Dermis microvascular lymphatic vessel endothelial cell (primary cell): ENCODE measurements around the gene CTSA. TPM values are rescaled to one million over a fixed set of nuclear protein-coding genes. Genes with fewer than 3 reads are reported as not detected.
A peak's percentile ranks its signal among the peaks of the same experiment; 100 is the strongest.
"Not testable (repeated sequence)": the region's sequence is repeated elsewhere in the genome, so short reads cannot be mapped to it uniquely, and the experiment has no call there.

Experiments
- DNase-seq, 2 donors: peaks; one replicate each; pipeline versions ENCODE4 v3.0.0 to v3.0.0-alpha.2; 2010; ENCODE audit warnings: low read depth in 2 of 2
- total RNA-seq: library from RNA; depleted of rRNA; stranded (reverse); fragments of >200 nt; gene quantifications from 2 replicates; pipeline ENCODE4 v1.2.1, GENCODE V29; 2014

The CTSA gene
- total RNA-seq, 1 donor from 2014 or later, result 29.4 TPM

DNA sequence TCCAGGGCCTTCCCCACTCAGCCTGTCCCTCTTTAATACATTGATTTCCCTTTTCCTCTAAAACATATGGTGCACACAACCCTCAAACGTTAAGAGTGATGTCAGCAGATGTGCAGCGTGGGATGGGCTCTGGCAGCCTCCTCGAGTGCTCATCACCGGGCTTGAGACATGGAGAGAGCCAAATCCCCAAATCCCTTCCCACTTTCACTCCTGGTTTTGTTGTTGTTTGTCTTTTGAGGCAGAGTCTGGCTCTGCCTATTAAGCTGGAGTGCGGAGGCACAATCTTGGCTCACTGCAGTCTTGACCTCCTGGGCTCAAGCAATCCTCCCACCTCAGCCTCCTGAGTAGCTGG is 26.6 kb downstream of the CTSA start:
- no peak for DNase-seq

DNA sequence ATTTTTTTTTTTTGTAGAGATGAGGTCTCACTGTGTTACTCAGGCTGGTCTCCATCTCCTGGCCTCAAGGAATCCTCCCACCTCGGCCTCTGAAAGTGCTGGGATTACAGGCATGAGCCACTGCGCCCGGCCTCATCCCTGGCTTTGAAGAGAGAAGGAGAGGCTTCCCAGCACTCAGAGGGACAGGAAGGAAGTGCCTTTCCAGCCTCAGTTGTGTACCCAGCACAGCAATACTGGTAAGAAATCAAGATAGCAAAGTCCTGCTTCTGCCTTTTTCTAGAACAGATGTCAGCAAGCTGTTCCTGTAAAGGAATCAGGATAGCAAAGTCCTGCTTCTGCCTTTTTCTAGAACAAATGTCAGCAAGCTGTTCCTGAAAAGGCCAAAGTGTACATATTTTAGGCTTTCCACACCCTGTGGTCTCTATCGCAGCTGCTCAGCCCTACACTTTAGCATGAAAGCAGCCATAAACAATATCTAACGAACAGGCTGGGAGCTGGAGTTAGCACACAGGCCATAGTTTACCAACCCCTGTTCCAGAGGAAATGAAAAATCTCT is 27.1 kb downstream of the CTSA start:
- no peak for DNase-seq

DNA sequence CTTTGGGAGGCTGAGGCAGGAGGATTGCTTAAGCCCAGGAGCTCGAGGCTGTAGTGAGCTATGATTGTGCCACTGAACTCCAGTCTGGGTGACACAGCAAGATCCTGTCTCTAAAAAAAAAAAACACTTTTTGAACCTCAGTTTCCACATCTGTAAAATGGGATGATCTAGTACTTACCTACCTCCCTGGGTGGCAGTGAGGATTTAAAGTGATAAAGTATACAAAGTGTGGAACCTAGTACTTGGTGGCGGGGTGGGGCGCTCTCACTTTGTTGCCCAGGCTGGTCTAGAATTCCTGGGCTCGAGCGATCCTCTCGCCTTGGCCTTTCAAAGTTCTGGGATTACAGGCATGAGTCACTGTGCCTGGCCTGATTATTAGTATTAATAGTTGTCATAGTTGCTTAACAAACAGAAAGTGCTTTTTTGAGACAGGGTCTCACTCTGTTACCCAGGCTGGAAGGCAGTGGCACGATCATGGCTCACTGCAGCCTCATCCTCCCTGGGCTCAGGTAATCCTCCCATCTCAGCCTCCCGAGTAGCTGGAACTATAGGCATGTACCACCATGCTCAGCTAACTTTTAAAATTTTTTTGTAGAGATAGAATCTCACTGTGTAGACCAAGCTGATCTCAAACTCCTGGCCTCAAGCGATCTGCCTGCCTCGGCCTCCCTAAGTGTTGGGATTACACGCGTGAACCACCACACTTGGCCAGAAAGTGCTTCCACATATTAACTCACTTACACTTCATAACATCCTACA is 27.8 kb downstream of the CTSA start:
- no peak for DNase-seq

DNA sequence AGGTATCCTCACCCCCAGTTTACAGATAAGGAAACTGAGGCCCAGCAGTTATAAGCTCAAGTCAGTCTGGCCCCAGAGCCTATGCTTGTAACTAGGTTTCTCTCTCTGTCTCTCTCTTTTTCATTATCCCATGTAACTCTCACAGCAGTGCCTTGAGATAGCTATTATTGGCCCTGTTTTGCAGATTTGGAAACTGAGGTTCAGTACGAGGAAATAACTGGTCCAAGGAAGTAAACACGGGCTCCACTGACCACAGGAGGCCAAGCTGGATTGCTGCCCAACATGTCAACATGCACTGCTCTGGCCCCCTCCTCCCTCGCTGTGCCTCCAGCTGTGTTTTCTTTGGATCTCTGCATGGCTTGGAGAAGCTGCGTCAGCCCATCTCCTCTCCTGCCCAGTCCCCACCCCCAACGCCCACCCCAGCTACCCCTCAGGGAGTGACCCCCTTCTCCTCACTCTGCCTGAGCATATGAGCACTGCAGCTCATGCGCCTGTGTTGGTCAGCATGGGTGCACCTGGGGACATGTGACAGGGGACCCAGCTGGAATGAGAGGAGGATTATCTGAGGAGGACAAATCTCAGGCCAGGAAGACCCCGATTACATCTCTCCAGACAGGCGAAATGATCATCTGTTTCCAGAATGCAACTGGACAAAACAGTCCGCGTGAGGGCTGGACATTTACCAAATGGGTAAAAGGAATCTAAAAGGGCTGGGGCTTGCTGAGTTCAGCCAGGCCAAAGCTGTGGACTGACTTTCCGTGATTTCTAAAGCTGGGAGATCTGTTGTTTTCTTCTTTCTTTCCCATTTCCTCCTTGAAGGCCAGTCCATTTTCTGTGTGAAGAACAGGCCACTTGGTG is 28.6 kb downstream of the CTSA start:
- peak; percentile 47 to 90 for DNase-seq

DNA sequence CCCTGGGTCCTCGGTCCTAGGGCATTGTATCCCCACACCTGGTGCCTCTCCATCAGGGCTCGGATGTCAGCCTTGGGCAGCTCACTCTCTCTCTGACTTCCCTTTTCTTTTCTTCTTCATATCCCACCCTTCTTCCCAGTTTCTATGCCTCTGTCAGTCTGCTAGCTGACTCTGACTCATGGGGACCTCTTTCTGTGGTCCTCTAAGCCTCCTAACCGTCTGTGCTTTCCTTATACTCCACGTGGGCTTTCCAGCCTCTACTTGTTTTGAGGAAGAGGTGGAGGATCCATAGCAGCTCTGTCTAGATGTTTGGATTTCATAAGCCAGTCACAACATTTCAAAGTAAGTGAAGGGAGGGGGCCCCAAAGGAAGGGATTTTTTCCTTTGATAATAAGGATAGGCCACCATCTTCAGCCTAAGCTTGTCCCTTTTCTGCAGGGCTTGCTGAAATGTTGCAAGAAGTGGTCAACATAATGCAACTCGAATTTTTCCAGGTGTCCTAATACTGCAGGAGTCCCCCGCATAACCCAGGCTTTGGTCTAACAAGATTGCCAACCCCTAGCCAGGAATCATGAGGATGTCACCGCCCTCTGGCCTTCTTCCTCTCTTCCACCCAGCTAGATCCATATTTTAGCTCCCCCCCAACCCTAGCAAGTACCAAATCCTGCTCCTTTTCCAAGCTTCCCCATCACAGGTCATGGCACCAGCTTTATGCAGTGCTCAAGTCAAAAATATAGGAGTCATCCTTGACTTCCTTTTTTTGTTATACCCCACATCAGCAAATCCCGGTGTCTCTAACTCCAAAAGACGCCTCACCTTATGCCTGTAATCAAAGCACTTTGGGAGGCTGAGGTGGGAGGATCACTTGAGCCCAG is 29.6 kb downstream of the CTSA start:
- DNase-seq, result peak in 1 of 2 donors; percentile 24

DNA sequence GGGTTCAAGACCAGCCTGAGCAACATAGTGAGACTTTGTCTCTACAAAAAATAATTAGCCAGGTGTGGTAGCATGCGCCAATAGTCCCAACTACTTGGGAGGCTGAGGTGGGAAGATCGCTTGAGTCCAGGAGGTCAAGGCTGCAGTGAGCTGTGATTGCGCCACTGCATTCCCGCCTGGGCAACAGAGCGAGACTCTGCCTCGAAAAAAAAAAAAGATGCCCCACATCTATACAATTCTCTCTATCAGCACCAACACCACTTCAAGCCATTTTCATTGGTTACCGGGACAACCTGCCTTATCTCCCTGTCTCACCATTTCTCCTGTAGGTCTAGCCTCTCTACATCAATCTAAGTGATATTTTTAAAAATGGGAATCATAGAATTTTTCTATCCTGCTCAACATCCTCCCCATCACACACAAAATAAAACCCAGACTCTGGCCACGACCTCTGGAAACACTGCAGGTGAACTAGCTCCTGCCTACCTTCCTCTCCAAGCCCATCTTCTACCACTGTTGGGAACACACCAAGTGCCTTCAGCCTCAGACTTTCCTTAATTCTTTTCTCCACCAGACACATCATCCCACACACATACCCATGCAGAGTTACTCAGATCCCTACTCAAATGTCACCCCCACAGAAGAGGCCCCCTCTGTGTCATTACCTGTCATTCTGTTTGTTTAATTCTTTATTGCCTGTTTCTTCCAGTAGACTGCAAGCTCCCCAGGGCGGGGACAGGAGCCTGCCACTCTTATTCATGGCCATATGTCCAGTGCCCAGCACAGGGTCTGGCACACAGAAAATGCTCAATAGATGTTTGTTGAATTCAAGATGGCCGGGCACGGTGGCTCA is 30.4 kb downstream of the CTSA start:
- DNase-seq, result no peak

DNA sequence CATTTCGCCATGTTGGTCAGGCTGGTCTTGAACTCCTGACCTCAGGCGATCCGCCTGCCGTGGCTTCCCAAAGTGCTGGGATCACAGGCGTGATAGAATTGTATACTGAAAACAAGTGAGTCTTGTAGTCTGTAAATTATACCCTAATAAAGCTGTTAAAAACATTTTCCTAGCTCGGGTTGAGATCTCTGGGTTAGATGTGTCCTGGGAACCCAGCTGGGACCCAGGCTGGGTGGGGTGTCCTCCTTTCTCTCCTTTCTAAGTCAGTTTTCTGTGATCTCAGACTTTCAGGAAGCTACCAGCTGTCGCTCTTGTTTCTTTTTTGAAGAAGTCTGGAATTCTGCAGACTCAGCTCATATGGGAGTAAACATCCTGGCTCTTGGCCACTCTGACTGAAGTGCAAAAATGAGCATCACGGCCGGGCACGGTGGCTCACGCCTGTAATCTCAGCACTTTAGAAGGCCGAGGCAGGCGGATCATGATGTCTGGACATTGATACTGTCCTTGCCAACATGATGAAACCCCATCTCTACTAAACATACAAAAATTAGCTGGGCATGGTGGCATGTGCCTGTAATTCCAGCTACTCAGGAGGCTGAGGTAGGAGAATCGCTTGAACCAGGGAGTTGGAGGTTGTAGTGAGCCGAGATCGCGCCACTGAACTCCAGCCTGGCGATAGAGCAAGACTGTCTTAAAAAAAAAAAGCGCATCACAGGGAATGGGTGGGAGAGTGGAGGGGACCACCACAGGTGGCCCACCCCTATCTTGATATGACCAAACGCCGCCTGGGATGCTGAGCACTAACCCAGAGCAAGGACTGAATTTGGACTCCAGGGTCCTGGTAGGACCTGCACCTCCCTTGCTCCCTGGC is 33.5 kb downstream of the CTSA start:
- DNase-seq, result peak; percentile 3 to 66

DNA sequence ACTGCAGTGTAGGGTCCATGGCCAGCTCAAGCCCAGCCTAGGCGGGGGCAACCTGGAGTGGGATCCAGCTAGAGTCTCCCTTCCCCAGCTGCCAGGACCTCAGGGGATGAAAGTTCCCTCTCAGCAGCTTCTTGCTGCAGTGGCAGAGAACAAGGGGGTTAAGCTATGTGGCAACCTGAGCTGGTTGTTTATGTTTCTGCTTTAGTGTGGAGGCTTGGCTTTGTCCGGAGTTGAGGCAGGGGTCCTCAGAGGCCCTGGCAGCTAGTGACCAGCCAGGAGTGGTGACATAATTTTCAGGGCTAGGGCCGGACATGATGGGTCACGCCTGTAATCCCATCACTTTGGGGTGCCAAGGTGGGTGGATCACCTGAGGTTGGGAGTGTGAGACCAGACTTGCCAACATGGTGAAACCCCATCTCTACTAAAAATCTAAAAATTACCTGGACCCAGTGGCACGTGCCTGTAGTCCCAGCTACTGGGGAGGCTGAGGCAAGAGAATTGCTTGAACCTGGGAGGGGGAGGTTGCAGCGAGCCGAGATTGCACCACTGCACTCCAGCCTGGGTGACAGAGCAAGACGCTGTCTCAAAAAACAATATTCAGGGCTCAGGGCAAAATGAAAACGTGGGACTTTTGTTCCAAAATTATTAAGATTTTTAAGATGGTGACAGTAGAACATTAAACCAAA is 34.8 kb downstream of the CTSA start:
- DNase-seq, result no peak

DNA sequence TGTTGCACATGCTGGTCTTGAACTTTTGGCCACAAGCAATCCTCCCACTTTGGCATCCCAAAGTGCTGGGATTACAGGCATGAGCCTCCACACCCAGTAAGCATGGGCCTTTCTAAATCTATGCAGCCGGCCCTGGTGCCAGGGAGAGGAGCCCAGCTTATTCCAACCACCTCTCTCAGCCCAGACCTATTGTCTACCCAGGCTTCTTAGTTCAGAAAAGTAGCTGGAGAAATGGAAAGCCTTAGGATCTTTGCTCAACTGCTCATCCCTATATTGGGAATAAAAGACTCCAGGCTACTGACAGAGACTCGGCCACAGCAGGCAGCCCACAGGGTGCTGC is 35.6 kb downstream of the CTSA start:
- DNase-seq, result no peak

DNA sequence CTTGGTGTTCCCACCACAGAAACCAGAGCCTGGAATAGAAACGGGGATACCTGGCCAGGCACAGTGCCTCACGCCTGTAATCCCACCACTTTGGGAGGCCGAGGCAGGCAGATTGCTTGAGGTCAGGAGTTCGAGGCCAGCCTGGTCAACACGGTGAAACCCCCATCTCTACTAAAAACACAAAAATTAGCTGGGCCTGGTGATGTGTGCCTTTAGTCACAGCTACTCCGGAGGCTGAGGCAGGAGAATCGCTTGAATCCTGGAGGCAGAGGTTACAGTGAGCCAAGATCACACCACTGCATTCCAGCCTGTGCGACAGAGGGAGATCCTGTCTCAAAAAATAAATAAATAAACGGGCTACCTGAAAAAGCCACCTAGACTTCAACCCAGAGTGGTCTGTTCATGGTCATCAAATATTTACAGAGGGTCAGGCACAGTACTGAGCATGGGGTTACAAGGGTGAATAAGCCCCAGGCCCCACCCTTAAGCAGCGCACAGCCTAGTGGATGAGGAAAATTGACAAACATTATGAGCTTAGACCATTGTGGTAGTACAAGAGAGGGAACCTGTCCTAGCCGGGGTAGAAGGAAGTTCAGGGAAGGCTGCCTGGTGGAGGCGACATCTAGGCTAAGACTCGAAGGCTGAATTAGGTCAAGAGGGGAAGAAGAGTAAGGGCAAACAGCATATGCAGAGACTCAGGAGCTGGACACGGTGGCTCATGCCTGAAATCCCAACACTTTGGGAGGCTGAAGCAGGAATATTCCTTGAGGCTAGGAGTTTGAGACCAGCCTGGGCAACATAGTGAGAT is 36.1 kb downstream of the CTSA start:
- no peak for DNase-seq

DNA sequence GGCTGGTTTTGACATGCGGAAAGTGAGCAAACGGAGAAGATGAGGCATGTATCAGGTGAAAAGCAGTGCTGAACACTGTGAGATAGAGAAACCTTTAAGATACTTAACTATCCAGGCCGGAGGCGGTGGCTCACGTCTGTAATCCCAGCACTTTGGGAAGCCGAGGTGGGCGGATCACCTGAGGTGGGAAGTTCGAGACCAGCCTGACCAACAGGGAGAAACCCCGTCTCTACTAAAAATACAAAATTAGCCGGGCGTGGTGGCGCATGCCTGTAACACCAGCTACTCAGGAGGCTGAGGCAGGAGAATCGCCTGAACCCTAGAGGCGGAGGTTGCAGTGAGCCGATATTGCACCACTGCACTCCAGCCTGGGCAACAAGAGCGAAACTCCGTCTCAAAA is 40.5 kb downstream of the CTSA start:
- DNase-seq, result not testable (repeated sequence)

DNA sequence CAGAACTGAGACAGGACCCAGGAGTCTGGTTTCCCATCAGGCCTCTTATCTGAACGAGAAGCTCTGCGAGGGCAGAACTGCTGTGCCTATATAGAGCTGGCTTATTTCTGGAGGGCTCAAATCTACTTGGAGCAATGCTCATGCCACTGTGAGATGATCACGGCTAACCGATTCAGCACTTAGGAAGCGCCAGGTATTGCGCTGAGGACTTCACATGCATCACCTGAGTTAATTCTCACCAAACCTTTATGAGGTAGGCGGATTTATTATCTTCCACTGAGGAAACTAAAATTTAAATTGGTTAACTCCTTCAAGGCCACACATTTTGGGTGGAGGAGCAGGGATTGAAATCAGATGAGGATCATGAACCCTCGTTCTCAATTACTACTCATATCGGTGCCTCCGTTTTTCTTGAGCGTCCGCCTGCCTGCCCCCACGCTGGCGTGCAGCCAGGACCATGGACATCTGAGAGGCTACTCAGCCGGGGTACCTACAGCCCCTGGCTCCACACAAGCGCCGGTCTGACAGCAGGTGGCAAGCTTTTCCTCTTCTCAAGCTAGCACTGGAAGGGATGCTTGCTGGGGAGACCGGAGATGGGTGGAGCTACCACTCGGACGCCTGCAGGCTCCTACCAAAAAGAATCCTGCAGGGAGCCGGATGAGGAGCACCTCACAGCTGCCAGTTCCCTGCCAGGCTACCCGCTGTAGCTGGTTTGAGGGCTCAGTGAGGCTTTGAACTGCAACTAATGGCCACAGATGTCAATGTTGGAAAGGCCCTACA is 42.3 kb downstream of the CTSA start:
- peak; percentile 17 to 71 for DNase-seq

DNA sequence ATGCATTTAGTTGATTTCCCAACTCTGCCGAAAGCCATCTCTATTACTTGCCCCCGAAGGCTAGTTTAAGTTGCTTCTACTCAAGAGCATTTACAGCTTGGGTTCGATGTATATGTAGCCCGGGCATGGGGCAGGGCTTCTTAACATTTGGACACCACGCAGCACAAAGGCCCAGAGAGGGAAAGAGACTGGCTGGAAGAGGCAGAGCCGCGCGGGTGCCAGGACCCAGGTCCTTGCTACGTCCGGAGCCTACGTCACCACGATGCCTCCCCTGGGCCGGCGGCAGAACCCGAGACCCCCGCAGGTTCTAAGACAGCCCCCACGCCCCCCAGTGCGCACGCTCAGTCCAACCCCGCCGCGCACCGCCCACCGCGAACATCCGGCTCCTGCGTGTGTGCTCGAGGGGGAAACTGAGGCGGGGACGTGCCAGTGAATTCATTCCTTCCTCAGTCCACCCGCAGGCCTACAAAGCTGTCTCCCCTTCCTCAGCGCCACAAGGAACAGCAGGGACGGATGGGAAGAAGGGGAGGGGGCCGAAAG is 43.0 kb downstream of the CTSA start:
- DNase-seq, result peak; percentile 7 to 59

DNA sequence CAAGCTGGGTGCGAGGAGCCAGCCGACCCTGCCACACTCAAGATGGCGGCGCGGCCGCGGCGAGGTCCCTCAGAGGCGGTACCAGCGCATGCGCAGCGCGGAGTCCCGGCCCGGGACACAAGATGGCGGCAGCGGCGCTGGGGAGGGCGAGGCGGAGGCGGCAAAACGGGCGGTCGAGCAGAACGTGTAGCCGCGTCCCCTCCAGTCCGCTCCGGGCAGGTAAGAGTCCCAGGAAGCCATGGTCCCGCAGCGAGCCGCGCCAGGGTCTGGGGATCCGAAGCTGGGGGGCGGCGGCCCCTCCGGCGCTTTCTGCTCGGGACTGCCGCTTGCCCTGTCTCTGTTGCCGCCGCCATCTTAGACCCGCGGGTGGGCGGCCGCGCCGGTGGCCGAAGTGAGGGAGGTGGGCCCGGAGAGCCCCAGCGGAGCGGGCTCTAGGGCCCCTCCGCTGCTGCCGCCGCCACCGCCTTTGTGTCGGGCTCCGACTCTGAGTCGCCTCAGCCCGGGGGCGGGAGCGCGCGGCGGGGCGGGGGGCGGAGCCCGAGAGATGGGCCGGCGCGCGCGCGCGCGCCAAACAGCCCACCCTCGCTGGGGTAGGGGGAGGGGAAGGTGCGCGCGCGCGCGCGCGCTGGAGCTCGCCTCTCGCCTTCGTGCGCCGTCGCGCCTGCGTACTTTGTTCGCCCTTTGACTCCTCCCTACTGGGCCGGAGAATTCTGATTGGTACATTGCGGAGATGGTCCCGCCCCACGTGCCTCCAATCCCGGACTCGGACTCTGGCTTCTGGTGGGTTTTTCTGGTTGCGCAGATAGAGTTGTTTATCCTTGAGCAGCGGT is 43.7 kb downstream of the CTSA start, which contains the start of gene PCIF1:
Gene PCIF1, plus strand, starts transcription at position 98 of the 830 bp plus-strand sequence. CDS start 4,317 bp downstream, outside the sequence.
- peak; percentile 96 to 98 for DNase-seq

DNA sequence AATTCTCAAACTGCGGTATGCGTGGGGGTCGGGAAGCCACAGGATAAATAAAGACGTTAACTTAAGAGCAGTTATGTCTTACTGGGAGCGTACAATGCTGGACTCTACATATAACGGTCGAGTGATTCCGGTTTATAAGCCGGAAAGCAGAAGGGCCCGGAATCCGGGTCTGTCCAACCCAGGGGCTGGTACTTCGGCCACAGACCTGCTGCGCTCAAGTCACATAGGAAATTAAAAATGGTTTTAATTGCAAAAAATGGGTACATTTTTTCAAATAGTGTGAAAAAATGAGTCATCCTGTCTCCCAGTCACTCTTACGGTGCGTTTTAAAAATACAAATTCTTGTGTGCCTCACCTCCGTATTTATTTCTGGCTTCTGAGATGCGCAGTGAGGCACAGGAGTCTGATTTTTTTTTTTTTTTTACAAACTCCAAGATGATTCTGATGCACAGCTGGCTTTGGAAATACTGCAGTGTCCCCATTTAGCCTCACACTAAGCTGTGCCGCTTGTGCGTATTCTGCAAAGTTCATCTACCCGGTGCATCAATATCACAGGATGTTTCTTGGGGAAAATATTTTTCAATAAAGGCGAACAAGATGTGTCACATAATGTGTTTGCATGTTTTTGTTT is 44.4 kb downstream of the CTSA start:
- no peak for DNase-seq

DNA sequence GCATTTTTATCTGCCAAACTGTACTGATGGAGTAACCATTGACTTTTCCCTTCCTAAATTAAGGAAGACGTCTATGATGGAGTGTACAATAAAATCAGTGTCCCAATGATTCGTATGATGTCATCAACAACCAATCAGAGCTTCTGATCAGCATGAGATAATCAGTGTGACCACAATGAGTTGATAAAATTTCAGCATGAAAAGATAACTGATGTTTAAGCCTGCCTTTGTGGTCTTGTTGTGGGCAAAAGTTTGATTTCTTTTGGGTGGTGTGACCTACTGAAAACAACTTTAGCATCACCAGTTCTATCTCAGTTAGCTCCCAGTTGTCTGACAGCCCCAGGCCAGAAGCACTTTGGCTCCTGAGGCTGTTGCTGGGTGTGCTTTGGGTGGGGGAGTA is 46.6 kb downstream of the CTSA start:
- DNase-seq, result no peak
